Chondrocyte (in vitro differentiated cells): Measurements from ENCODE around the gene PTPN22. TPM values are rescaled to one million over a fixed set of nuclear protein-coding genes. Genes with fewer than 3 reads are reported as not detected.

ENCODE experiments used
- DNase-seq: peaks from one replicate; pipeline ENCODE4 v3.0.0; 2021; ENCODE audit warnings: mixed read lengths, low spot score
- H3K27ac Mint-ChIP-seq: one replicate; pipeline ENCODE4 v1.8.0; 2021; ENCODE audit warnings: mild to moderate bottlenecking, moderate library complexity, mixed read lengths; ENCODE audit not compliant: unreplicated experiment
- H3K27me3 Mint-ChIP-seq: 2 replicates; pipeline ENCODE4 v1.8.0; 2021; ENCODE audit warnings: low read depth, mixed read lengths
- H3K36me3 Mint-ChIP-seq: 2 replicates; pipeline ENCODE4 v1.8.0; 2021; ENCODE audit warnings: low read depth, mixed read lengths
- H3K4me1 Mint-ChIP-seq: 2 replicates; pipeline ENCODE4 v1.8.0; 2021; ENCODE audit warnings: low read depth, mild to moderate bottlenecking, mixed read lengths
- H3K4me3 Mint-ChIP-seq: one replicate; pipeline ENCODE4 v1.8.0; 2021; ENCODE audit warnings: mild to moderate bottlenecking, moderate library complexity, mixed read lengths; ENCODE audit not compliant: unreplicated experiment
- H3K9me3 Mint-ChIP-seq: 2 replicates; pipeline ENCODE4 v1.8.0; 2021; ENCODE audit warnings: low read depth, mixed read lengths
- CTCF ChIP-seq: fragments of 200-600 bp; sonication (generic); IDR thresholded peaks from 2 replicates; pipeline ENCODE4 v1.5.0; 2021; ENCODE audit warnings: antibody characterized with exemption, mild to moderate bottlenecking, moderate library complexity
- total RNA-seq: library from RNA; stranded (reverse); gene quantifications from 3 replicates; pipeline ENCODE4 v1.2.1, GENCODE V29; 2021

The PTPN22 gene
- total RNA-seq, 1 donor from 2014 or later: not detected

- no peak overlapping the region for H3K4me3 Mint-ChIP-seq
- H3K27ac Mint-ChIP-seq: no peak overlapping the region
- no peak for TF ChIP-seq CTCF
- peaks cover 30% of the 10 kb centered on the region for H3K4me1 Mint-ChIP-seq
- H3K27me3 Mint-ChIP-seq: no peaks in the 10 kb centered on the region
- no peak for DNase-seq
- no peaks in the 10 kb centered on the region for H3K9me3 Mint-ChIP-seq
- no peaks in the 10 kb centered on the region for H3K36me3 Mint-ChIP-seq
Measured at GRCh38 chr1:113860891-113861290, 10.6 kb downstream of the PTPN22 start.

GRCh38 chr1:113859478-113860175 is 11.9 kb downstream of the PTPN22 start:
- no peak for TF ChIP-seq CTCF
- no peak overlapping the region for H3K27ac Mint-ChIP-seq
- no peaks in the 10 kb centered on the region for H3K27me3 Mint-ChIP-seq
- no peaks in the 10 kb centered on the region for H3K9me3 Mint-ChIP-seq
- peaks cover 33% of the 10 kb centered on the region for H3K4me1 Mint-ChIP-seq
- H3K36me3 Mint-ChIP-seq: no peaks in the 10 kb centered on the region
- H3K4me3 Mint-ChIP-seq: no peak overlapping the region
- no peak for DNase-seq

- DNase-seq: no peak
- Mint-ChIP-seq H3K9me3 (no peaks in the 10 kb centered on the region), H3K4me1 (peaks cover 33% of the 10 kb centered on the region), H3K27me3 (no peaks in the 10 kb centered on the region), H3K27ac (no peak overlapping the region), H3K4me3 (no peak overlapping the region), H3K36me3 (no peaks in the 10 kb centered on the region)
- no peak for TF ChIP-seq CTCF
Measured at GRCh38 chr1:113858982-113859381, 12.5 kb downstream of the PTPN22 start.

- Mint-ChIP-seq H3K36me3 (no peaks in the 10 kb centered on the region), H3K27ac (no peak overlapping the region), H3K9me3 (no peaks in the 10 kb centered on the region), H3K4me1 (peaks cover 33% of the 10 kb centered on the region), H3K4me3 (no peak overlapping the region), H3K27me3 (no peaks in the 10 kb centered on the region)
- TF ChIP-seq CTCF: no peak
- DNase-seq: no peak
Measured at GRCh38 chr1:113858418-113858817, 13.1 kb downstream of the PTPN22 start.

GRCh38 chr1:113857776-113858175 is 13.7 kb downstream of the PTPN22 start:
- no peak overlapping the region for H3K4me3 Mint-ChIP-seq
- no peaks in the 10 kb centered on the region for H3K36me3 Mint-ChIP-seq
- DNase-seq: no peak
- peaks cover 33% of the 10 kb centered on the region for H3K4me1 Mint-ChIP-seq
- no peaks in the 10 kb centered on the region for H3K9me3 Mint-ChIP-seq
- no peak for TF ChIP-seq CTCF
- no peak overlapping the region for H3K27ac Mint-ChIP-seq
- H3K27me3 Mint-ChIP-seq: no peaks in the 10 kb centered on the region
